ENCODE data around the gene ELF1.

- peak; percentile 36; the same call in 1 of the 2 replicates for TF ChIP-seq CTCF (IDR thresholded peaks at IDR 0.05; ENCODE audit: low read length)
- TF ChIP-seq EZH2 (IDR thresholded peaks at IDR 0.05; ENCODE audit: borderline replicate concordance, low read length): no peak
Observed at GRCh38 chr13:40992678-40993518, 26.2 kb downstream of the ELF1 start.

Measured in OCI-LY1 (cell line).